Measurements from ENCODE around the gene GALNT7.
A peak's percentile ranks its signal among the peaks of the same experiment; 100 is the strongest.

Gene GALNT7

GRCh38 chr4:173195109-173195508 is 26.5 kb downstream of the GALNT7 start:
- Mint-ChIP-seq H3K4me3 (peak overlapping the region in 1 of 2 donors; percentile 52), H3K36me3 (no peaks in the 10 kb centered on the region), H3K27me3 (no peaks in the 10 kb centered on the region), H3K4me1 (peaks cover 26 to 57% of the 10 kb centered on the region in 2 donors), H3K9me3 (peaks cover 0 to 3% of the 10 kb centered on the region in 2 donors), H3K27ac (peak overlapping the region; percentile 86)
- peak; percentile 86 to 87 for ATAC-seq (replicated peaks)
- DNase-seq, result no peak

- H3K9me3 Mint-ChIP-seq, result peaks cover 8% of the 10 kb centered on the region in 2 donors
- no peak for DNase-seq
- H3K27ac Mint-ChIP-seq, result no peak overlapping the region
- no peak overlapping the region for H3K4me3 Mint-ChIP-seq
- no peaks in the 10 kb centered on the region for H3K27me3 Mint-ChIP-seq
- H3K4me1 Mint-ChIP-seq, result peaks cover 12 to 31% of the 10 kb centered on the region in 2 donors
- peaks cover 15 to 20% of the 10 kb centered on the region in 2 donors for H3K36me3 Mint-ChIP-seq
- no peak for ATAC-seq (replicated peaks)
Observed at GRCh38 chr4:173199553-173199952, 30.9 kb downstream of the GALNT7 start.

GRCh38 chr4:173200103-173200884 is 31.7 kb downstream of the GALNT7 start:
- Mint-ChIP-seq H3K9me3 (peaks cover 8 to 11% of the 10 kb centered on the region in 2 donors), H3K4me1 (peaks cover 9 to 27% of the 10 kb centered on the region in 2 donors), H3K27me3 (no peaks in the 10 kb centered on the region), H3K27ac (no peak overlapping the region), H3K4me3 (no peak overlapping the region), H3K36me3 (peaks cover 23 to 27% of the 10 kb centered on the region in 2 donors)
- no peak for DNase-seq
- ATAC-seq (replicated peaks), result no peak

GRCh38 chr4:173202395-173202794 is 33.8 kb downstream of the GALNT7 start:
- ATAC-seq (replicated peaks) (no peak), DNase-seq (no peak)
- H3K9me3 Mint-ChIP-seq, result peaks cover 8 to 11% of the 10 kb centered on the region in 2 donors
- no peaks in the 10 kb centered on the region for H3K27me3 Mint-ChIP-seq
- peaks cover 31 to 39% of the 10 kb centered on the region in 2 donors for H3K36me3 Mint-ChIP-seq
- no peak overlapping the region for H3K27ac Mint-ChIP-seq
- peaks cover 11 to 35% of the 10 kb centered on the region in 2 donors for H3K4me1 Mint-ChIP-seq
- no peak overlapping the region for H3K4me3 Mint-ChIP-seq

- Mint-ChIP-seq H3K27ac (no peak overlapping the region), H3K27me3 (no peaks in the 10 kb centered on the region), H3K4me1 (peaks cover 14 to 30% of the 10 kb centered on the region in 2 donors), H3K4me3 (no peak overlapping the region), H3K9me3 (peaks cover 8 to 13% of the 10 kb centered on the region in 2 donors), H3K36me3 (peaks cover 38 to 45% of the 10 kb centered on the region in 2 donors)
- DNase-seq (no peak), ATAC-seq (replicated peaks) (no peak)
Observed at GRCh38 chr4:173205656-173206055, 37.0 kb downstream of the GALNT7 start.

- H3K36me3 Mint-ChIP-seq, result peaks cover 30 to 36% of the 10 kb centered on the region in 2 donors
- no peaks in the 10 kb centered on the region for H3K27me3 Mint-ChIP-seq
- DNase-seq (no peak), ATAC-seq (replicated peaks) (no peak)
- peaks cover 8 to 12% of the 10 kb centered on the region in 2 donors for H3K9me3 Mint-ChIP-seq
- peaks cover 18 to 30% of the 10 kb centered on the region in 2 donors for H3K4me1 Mint-ChIP-seq
- no peak overlapping the region for H3K27ac Mint-ChIP-seq
- H3K4me3 Mint-ChIP-seq, result no peak overlapping the region
Observed at GRCh38 chr4:173208420-173208819, 39.8 kb downstream of the GALNT7 start.

- Mint-ChIP-seq H3K27me3 (no peaks in the 10 kb centered on the region), H3K4me3 (no peak overlapping the region), H3K36me3 (peaks cover 7 to 10% of the 10 kb centered on the region in 2 donors), H3K9me3 (peaks cover 0 to 2% of the 10 kb centered on the region in 2 donors), H3K27ac (no peak overlapping the region), H3K4me1 (peaks cover 12 to 14% of the 10 kb centered on the region in 2 donors)
- no peak for ATAC-seq (replicated peaks)
- DNase-seq, result no peak
Observed at GRCh38 chr4:173211222-173211621, 42.6 kb downstream of the GALNT7 start.

GRCh38 chr4:173211838-173212237 is 43.2 kb downstream of the GALNT7 start:
- Mint-ChIP-seq H3K27me3 (no peaks in the 10 kb centered on the region), H3K4me3 (no peak overlapping the region), H3K4me1 (peaks cover 9% of the 10 kb centered on the region in 2 donors), H3K9me3 (peaks cover 0 to 2% of the 10 kb centered on the region in 2 donors), H3K27ac (no peak overlapping the region), H3K36me3 (peaks cover 6 to 7% of the 10 kb centered on the region in 2 donors)
- no peak for DNase-seq
- ATAC-seq (replicated peaks), result peak in 1 of 2 donors; percentile 36

GRCh38 chr4:173212379-173212778 is 43.8 kb downstream of the GALNT7 start:
- no peak for DNase-seq
- H3K4me3 Mint-ChIP-seq, result no peak overlapping the region
- no peak for ATAC-seq (replicated peaks)
- H3K27me3 Mint-ChIP-seq, result no peaks in the 10 kb centered on the region
- peaks cover 5 to 9% of the 10 kb centered on the region in 2 donors for H3K4me1 Mint-ChIP-seq
- no peak overlapping the region for H3K27ac Mint-ChIP-seq
- H3K9me3 Mint-ChIP-seq, result peaks cover 0 to 2% of the 10 kb centered on the region in 2 donors
- peaks cover 6 to 7% of the 10 kb centered on the region in 2 donors for H3K36me3 Mint-ChIP-seq

- Mint-ChIP-seq H3K9me3 (peaks cover 0 to 2% of the 10 kb centered on the region in 2 donors), H3K4me1 (peaks cover 11 to 14% of the 10 kb centered on the region in 2 donors), H3K27ac (no peak overlapping the region), H3K4me3 (no peak overlapping the region), H3K27me3 (no peaks in the 10 kb centered on the region), H3K36me3 (peaks cover 6 to 7% of the 10 kb centered on the region in 2 donors)
- ATAC-seq (replicated peaks), result no peak
- DNase-seq, result no peak
Observed at GRCh38 chr4:173213296-173213695, 44.7 kb downstream of the GALNT7 start.

- ATAC-seq (replicated peaks) (no peak), DNase-seq (no peak)
- peaks cover 0 to 2% of the 10 kb centered on the region in 2 donors for H3K9me3 Mint-ChIP-seq
- H3K4me1 Mint-ChIP-seq, result peaks cover 13 to 23% of the 10 kb centered on the region in 2 donors
- H3K27me3 Mint-ChIP-seq, result no peaks in the 10 kb centered on the region
- no peak overlapping the region for H3K27ac Mint-ChIP-seq
- H3K4me3 Mint-ChIP-seq, result no peak overlapping the region
- peaks cover 3 to 5% of the 10 kb centered on the region in 2 donors for H3K36me3 Mint-ChIP-seq
Observed at GRCh38 chr4:173214231-173214630, 45.6 kb downstream of the GALNT7 start.

- Mint-ChIP-seq H3K9me3 (peaks cover 2% of the 10 kb centered on the region in 2 donors), H3K27ac (no peak overlapping the region), H3K4me3 (no peak overlapping the region), H3K4me1 (peaks cover 10 to 28% of the 10 kb centered on the region in 2 donors), H3K36me3 (peaks cover 1 to 2% of the 10 kb centered on the region in 2 donors), H3K27me3 (no peaks in the 10 kb centered on the region)
- no peak for ATAC-seq (replicated peaks)
- no peak for DNase-seq
Observed at GRCh38 chr4:173214661-173215060, 46.0 kb downstream of the GALNT7 start.

GRCh38 chr4:173217075-173217474 is 48.5 kb downstream of the GALNT7 start:
- peaks cover 2 to 6% of the 10 kb centered on the region in 2 donors for H3K9me3 Mint-ChIP-seq

GRCh38 chr4:173217727-173218126 is 49.1 kb downstream of the GALNT7 start:
- Mint-ChIP-seq H3K4me3 (no peak overlapping the region), H3K27me3 (no peaks in the 10 kb centered on the region), H3K9me3 (peaks cover 2 to 6% of the 10 kb centered on the region in 2 donors), H3K27ac (no peak overlapping the region), H3K36me3 (peaks cover 5 to 6% of the 10 kb centered on the region in 2 donors), H3K4me1 (peaks cover 11 to 33% of the 10 kb centered on the region in 2 donors)
- no peak for ATAC-seq (replicated peaks)
- no peak for DNase-seq

More at GRCh38 chr4:173217075-173217474, 48.5 kb downstream of the GALNT7 start:
- DNase-seq, result no peak
- Mint-ChIP-seq H3K27ac (no peak overlapping the region), H3K36me3 (peaks cover 5 to 6% of the 10 kb centered on the region in 2 donors), H3K4me3 (no peak overlapping the region), H3K27me3 (no peaks in the 10 kb centered on the region), H3K4me1 (peaks cover 12 to 33% of the 10 kb centered on the region in 2 donors)
- no peak for ATAC-seq (replicated peaks)

Measured in stimulated activated naive B cell treated with anti-CD40 and anti-IgM and Interleukin-4, amounts not matched to agents 10 μg/mL and 1 μg/mL and 100 μg/mL, for 72 hours (primary cell).